DLD1 (cell line): Measurements from ENCODE around the gene CAMTA1.

Experiments used
- in situ Hi-C: cut with HindIII; loops from 2 replicates; pipeline ENCODE4 v1.10.0; 2017; ENCODE audit warnings: low sequenced_read_pairs

Gene CAMTA1

DNA sequence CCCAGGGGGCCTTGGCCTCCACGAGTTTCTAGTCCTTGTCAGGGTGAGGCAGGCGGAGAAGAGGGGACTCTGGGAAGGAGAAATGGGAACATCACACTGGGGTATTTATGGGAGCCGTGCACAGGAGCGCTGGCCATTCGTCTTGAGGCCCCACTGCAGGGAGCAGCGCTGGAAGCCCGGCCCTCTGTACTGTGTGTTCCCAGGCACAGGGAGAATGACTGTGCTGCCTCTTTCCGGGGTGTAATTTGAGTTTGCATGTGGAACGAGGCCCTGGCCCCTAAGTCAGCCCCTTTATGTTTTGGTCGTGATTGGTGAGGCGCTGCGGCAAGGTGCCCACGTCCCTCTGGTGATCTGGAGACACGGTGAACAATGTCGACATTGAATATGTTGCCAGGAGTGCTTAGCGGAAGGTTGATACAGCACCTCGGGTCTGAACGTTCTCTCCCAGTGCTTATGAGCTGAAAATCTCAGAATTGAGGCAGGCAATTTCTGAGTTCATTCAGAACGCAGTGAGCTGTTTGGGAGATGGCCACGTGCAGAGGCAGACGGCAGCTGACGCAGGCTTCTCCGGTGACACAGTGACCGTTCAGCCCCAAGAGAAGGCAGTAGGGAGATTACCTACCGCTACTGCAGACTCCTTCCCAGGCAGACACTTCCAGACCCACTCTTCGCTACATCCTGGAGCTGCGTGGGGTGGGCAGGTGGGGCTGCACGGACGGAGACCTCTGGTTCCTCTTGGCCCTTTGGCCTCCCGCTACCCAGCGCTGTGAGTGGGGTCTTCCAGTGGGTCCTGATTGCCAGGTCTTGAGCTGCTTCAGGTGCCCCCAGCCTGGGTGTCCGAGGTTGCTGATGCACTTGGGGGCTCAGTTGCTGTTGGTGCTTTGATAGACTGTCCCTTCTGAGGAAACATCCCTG is 265.8 kb downstream of the CAMTA1 start:
- in situ Hi-C loops: no loop called here

DNA sequence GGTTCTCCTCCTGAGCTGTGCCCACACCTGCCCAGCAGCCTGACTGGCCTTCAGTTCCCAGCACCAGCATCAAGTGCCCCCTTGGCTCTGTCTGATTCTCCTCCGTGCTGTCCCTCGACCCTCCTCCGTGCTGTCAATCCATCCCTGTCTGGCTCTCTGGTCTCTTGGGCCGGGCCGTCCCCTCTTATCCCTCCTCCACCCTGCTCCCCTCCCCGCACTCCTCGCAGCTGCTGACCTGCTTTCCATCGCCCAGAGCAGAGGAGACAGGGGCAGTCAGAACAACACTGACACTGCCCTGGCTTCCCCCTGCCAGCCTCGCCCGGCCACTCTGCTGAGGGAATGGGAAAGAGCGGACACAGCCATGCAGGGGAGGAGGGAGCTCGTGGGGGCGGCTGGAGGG is 267.4 kb downstream of the CAMTA1 start:
- in situ Hi-C loops: no loop called here

GRCh38 chr1:7060745-7061144 is 275.5 kb downstream of the CAMTA1 start:
- in situ Hi-C loops: no loop called here

- in situ Hi-C loops: no loop called here
These were observed 277.2 kb downstream of the CAMTA1 start for GRCh38 chr1:7062346-7063061.

DNA sequence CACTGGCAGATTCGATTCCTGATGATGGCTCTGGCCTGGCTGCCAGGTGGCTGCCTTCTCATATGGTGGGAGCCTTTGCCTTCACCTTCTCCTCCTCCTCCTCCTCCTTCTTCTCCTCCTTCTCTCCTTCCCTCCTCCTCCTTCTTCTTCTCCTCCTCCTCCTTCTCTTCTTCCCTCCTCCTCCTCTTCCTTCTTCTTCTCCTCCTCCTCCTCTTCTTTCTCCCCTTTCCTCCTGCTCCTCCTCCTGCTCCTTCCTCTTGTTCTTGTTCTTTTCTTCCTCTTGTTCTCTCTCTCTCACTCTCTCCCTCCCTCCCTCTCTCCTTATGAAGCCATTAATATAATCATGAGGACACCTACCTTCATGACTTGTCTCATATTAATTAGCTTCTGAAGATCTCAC is 278.7 kb downstream of the CAMTA1 start:
- in situ Hi-C loops: no loop called here

GRCh38 chr1:7068552-7068951 is 283.3 kb downstream of the CAMTA1 start:
- in situ Hi-C loops: no loop called here

DNA sequence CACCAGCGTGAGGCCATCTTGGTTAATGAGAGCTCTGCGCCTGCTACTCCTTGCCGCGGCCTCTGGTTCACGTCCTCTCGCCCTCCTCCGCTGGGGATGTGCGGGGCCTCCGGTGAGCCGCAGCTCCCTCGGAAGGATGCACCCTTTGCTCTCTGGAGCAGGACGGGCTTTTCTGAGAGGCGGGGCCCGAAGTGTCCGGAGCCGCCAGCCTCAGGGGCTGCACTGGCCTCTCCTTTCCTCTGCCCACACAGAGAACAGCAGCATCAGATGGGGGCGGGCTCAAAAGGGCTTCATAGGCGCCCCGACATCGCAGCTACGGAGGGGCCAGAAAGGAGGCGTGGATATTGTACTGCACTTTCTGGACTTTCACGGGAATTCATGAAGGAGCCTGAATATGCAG is 284.7 kb downstream of the CAMTA1 start:
- in situ Hi-C loops: no loop called here

- in situ Hi-C loops: no loop called here
These were observed 285.3 kb downstream of the CAMTA1 start for GRCh38 chr1:7070389-7071029.

GRCh38 chr1:7076117-7076516 is 290.9 kb downstream of the CAMTA1 start:
- in situ Hi-C loops: no loop called here

DNA sequence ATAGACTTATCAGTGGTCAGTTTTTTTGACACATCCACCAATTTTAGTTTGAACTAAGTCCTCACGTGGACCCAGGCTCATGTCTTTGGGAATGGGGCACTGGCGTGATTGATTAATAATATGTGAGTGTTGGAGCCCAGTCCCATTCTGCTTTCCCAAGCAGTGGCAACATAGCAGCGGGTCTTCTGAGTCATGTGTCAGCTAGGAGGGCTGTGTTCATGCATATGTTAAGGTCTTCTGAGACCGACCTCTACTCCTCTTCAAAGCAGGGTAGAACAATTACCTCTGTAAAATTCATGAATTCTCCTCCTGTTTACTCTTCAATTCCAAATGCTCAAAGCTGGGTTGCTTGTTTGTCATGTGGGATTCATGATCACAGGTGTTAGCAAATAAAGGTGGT is 291.3 kb downstream of the CAMTA1 start:
- in situ Hi-C loops: no loop called here

DNA sequence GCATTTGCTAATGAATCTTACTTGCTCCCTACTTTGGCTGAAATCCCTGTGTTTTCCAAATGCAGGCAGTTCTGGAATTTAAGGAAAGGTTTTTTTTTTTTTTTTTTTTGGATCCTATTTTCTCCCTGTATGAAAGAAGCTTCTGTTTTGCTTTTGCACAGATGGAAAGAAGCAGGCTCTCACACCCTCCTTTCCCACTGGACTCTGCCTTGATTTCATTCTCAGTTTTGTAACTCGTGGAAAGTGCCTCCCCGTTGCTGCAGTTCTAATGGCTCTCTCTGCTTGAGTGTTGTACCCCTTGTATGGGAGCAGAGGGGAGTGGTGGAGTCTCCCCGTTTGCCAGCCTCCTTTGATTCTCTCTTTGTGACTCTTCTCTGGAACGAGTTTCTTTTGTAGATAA is 291.9 kb downstream of the CAMTA1 start:
- in situ Hi-C loops: no loop called here

DNA sequence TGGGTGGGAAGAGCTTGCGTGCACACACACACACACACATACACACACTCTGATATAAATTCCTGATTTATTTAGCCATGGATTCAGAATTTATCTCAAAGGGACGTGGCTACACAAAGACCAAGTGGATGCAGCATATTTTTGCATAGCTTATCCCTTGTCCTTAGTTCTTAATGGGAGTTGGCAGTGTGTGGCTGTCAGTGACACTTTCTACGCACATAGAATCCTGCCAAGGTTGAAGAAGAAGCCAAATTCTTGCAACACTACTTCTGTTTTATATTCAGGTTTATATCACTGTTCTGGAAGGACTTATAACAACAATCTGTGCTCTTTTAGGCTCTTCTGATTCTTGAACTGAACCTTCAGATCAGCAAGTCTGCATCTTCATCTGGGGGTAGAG is 292.7 kb downstream of the CAMTA1 start:
- in situ Hi-C loops: no loop called here

DNA sequence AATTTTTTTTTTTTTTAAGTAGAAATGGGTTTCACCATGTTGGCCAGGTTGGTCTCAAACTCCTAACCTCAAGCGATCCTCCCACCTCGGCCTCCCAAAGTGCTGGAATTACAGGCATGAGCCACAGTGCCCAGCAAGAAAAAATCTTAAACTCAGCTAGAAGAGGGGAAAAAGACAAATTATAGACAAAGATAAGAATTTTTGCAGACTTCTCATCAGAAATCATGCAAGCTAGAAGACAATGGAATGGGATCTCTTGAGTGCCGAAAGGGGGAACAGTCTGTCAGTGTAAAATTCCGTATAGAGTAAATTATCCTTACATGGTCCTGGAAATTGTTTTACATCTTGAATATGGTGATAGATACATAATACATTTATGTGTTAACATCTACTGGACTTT is 294.4 kb downstream of the CAMTA1 start:
- in situ Hi-C loops: no loop called here

GRCh38 chr1:7084232-7084894 is 299.1 kb downstream of the CAMTA1 start:
- in situ Hi-C loops: no loop called here

DNA sequence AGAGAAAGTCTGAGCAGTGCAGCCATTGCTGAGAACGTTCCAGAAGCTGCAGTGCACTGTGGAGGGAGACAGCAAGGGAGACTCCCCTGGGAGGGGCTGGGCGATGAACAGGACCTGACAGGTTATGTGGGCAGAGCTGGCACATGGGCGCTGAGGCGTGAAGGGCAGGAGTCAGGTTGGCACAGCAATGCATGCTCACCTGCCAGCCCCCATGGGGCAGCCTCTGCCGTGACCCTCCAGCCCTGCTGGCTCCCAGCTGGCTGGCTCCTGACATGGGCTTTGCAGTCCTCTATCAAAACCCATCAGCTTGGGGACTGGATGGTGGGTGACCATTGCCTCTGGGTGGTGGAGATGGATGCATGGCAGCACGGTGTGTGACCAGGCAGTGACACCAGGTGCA is 300.3 kb downstream of the CAMTA1 start:
- in situ Hi-C loops: no loop called here

DNA sequence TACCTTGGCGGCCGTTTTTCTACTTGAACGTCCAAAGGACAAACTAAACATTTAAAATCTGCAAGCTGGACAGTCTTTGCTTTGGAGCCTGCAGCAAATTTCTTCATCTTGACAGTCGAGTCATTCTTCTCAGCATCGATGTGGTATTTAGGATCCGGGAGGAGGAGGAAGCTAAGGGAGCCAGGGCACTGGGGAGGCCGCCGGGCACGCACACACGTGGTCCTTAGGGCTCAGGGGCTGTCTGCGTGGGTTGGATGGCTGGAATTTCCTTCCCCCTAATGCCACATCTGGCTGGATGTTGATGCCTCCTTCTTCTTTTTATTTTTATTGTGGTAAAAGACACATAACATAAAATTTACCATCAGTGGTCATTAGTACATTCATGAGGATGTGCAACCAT is 300.9 kb downstream of the CAMTA1 start:
- in situ Hi-C loops: no loop called here

GRCh38 chr1:7087888-7088287 is 302.6 kb downstream of the CAMTA1 start:
- in situ Hi-C loops: no loop called here

GRCh38 chr1:7089497-7089896 is 304.2 kb downstream of the CAMTA1 start:
- in situ Hi-C loops: no loop called here

GRCh38 chr1:7093297-7093696 is 308.0 kb downstream of the CAMTA1 start:
- in situ Hi-C loops: no loop called here

GRCh38 chr1:7094086-7094485 is 308.8 kb downstream of the CAMTA1 start:
- in situ Hi-C loops: no loop called here

DNA sequence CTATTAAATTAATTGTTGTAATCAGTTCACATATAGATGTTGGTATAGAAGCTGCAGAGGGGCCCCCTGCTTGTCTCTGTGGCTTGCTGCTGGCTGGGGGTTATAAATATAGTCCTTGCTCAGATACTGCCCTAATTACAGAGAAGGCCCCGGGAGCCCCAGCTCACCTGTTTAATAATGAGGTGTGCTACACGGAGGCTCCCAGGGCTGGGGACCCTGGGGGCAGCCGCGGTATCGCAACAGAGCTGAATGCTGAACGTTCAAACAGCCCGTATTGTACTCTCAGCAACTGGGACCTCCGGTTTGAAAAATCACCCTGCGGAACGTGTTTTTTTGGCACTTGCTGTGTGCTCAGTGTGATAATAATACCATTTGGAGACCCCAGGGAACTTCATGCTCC is 309.3 kb downstream of the CAMTA1 start:
- in situ Hi-C loops: no loop called here
